ENCODE data around the gene HOTAIR.

The HOTAIR gene

DNA sequence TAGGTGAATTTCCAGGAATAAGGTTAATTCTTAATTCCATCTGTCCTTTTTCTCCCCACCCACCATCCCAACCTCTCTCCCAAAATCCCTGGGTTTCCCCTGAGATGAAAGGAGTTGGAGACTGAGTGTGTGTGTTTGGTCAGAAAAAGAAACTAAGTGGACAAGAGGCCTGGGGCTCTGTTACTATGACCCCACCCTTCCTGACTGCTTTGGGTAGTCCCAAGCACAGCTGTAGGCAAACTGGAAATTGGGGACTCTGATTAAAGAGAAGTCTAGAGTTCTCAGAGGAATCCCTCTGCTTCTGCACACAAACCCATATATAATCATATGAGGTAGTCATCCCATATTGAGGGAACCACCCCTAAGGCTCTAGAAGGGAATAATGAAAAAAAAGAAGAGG, 27.0 kb downstream of the HOTAIR start:
- TF ChIP-seq, protein P1, sequence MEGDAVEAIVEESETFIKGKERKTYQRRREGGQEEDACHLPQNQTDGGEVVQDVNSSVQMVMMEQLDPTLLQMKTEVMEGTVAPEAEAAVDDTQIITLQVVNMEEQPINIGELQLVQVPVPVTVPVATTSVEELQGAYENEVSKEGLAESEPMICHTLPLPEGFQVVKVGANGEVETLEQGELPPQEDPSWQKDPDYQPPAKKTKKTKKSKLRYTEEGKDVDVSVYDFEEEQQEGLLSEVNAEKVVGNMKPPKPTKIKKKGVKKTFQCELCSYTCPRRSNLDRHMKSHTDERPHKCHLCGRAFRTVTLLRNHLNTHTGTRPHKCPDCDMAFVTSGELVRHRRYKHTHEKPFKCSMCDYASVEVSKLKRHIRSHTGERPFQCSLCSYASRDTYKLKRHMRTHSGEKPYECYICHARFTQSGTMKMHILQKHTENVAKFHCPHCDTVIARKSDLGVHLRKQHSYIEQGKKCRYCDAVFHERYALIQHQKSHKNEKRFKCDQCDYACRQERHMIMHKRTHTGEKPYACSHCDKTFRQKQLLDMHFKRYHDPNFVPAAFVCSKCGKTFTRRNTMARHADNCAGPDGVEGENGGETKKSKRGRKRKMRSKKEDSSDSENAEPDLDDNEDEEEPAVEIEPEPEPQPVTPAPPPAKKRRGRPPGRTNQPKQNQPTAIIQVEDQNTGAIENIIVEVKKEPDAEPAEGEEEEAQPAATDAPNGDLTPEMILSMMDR (conservative IDR thresholded peaks at IDR 0.05; ENCODE audit: control insufficient read depth, insufficient read depth, low read depth, low read length), result no peak
- no peak for DNase-seq (ENCODE audit: low read depth)
- no peak overlapping the region for H3K4me3 ChIP-seq (ENCODE audit: control insufficient read depth, low read depth, low read length)

GRCh38 chr12:53944907-53945847, 29.6 kb downstream of the HOTAIR start:
- no peak overlapping the region for H3K4me3 ChIP-seq (ENCODE audit: control insufficient read depth, low read depth, low read length)
- no peak for DNase-seq (ENCODE audit: low read depth)
- TF ChIP-seq, protein P1 (conservative IDR thresholded peaks at IDR 0.05; ENCODE audit: control insufficient read depth, insufficient read depth, low read depth, low read length), result no peak

GRCh38 chr12:53944209-53944608, 30.5 kb downstream of the HOTAIR start:
- DNase-seq (ENCODE audit: low read depth), result no peak
- no peak overlapping the region for H3K4me3 ChIP-seq (ENCODE audit: control insufficient read depth, low read depth, low read length)
- TF ChIP-seq, protein P1 (conservative IDR thresholded peaks at IDR 0.05; ENCODE audit: control insufficient read depth, insufficient read depth, low read depth, low read length), result no peak

DNA sequence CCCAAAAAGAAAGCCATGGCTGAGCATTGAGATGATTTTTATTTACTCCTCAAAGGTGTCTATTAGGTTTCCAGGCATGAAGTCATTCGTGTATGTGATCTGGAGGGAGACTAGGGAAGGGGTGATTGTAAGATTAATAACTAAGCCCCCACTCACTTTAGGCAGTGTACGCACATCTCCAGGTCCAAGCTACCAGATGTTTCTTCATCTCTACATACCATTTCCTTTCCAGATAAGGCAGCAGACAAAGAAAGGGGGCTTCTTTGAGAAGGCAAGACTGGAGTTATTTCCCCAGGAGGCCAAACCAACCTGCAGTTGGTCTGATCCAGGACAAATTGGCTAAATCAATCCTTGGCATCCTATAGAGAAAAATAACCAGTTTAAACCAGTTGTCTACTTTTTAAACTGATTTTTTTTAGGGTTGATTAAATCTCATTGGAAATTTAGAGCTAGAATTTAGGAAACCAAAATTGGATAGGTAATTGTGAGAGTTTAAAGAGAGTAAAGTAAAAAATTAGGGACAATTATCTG, 32.2 kb downstream of the HOTAIR start:
- DNase-seq (ENCODE audit: low read depth), result no peak
- TF ChIP-seq, protein P1 (conservative IDR thresholded peaks at IDR 0.05; ENCODE audit: control insufficient read depth, insufficient read depth, low read depth, low read length), result no peak
- no peak overlapping the region for H3K4me3 ChIP-seq (ENCODE audit: control insufficient read depth, low read depth, low read length)

DNA sequence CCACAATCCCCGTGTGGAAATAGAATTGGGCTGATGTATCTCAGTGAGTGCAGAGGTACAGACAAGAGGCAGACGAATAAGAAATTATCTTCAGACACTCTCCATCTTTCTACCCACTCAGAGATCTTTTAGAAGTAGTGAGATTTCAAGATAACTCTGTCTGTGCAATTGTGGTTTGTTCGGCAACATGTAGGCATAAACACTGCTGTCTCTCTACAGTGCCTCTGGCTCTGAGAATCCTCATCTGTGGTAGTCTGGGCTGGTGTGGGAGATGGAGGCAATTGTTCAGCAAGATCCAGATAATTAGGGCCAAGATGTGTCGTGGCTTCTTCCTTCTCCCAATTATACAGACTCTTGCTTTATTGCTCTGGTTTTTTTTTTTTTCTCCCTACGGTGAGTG, 33.0 kb downstream of the HOTAIR start:
- TF ChIP-seq, protein P1 (conservative IDR thresholded peaks at IDR 0.05; ENCODE audit: control insufficient read depth, insufficient read depth, low read depth, low read length), result no peak
- DNase-seq (ENCODE audit: low read depth), result no peak
- H3K4me3 ChIP-seq (ENCODE audit: control insufficient read depth, low read depth, low read length), result no peak overlapping the region

DNA sequence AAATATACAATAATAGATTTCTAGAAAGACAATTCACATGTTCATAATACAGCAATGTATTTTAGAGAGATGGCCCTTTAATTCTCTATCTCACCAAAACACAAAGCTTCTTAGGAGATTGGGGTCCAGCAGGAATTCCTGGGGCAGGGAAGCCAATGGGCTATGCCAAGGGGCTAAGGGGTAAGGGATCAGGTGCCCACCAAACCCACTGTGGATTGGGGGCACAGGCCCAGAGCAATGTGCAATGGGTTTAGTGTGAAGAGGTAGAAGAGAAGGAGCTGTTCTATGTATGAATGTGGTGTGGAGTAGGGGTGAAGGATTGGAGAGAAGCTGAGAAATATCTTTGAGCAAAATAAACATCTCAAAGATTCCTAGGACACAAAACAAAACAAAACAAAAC, 33.6 kb downstream of the HOTAIR start:
- no peak for DNase-seq (ENCODE audit: low read depth)
- H3K4me3 ChIP-seq (ENCODE audit: control insufficient read depth, low read depth, low read length), result no peak overlapping the region
- TF ChIP-seq, protein P1 (conservative IDR thresholded peaks at IDR 0.05; ENCODE audit: control insufficient read depth, insufficient read depth, low read depth, low read length), result no peak
